ENCODE results near the gene C11orf58. TPM values are rescaled to one million over a fixed set of nuclear protein-coding genes. Genes with fewer than 3 reads are reported as not detected.

C11orf58 gene
- total RNA-seq, 2 experiments from 2014 or later: 114 to 123 TPM

DNA sequence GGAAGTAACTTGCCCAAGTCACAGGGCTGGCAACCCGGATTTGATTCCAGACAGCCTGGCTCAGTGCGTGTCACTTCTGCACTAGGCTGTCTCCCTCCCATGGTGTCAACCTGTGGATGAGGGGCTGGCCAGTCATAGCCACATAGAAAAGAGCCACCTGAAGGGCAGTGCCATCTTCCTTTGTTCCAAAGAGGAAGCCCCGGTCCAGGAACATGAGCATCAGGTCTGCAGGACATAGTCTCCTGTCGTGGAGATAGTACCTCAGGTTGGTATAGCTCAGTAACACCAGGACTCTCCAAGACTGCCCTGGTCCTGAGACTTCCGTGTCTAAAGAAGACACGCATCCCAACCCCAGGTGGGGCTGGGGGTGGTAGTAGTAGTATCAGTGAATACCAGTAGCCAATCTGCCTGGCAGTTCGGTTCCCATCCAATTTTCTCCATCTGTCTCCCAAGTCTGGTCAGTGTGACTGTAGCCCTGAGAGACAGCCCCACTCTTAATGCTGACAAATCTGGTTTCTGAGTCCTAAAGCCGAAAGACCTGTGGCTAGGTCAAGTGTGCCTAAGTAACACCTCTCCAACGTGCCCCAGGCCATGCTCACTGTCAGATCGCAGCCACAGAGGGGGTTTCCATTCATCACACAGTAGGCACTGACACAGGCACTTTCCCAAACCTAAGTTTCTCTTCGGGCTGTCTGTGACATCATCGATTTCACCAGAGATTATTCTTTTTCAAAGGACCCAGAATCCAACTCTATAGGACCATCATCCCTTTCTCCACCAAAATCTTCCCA is 33.1 kb downstream of the C11orf58 start:
- CTCF ChIA-PET: interaction anchor here (1.2 to 2.4 kb wide), 3 partner anchors 13 to 292 kb away, joined by 4 to 9 read pairs (median 6); no protein-coding TSS in a partner anchor

DNA sequence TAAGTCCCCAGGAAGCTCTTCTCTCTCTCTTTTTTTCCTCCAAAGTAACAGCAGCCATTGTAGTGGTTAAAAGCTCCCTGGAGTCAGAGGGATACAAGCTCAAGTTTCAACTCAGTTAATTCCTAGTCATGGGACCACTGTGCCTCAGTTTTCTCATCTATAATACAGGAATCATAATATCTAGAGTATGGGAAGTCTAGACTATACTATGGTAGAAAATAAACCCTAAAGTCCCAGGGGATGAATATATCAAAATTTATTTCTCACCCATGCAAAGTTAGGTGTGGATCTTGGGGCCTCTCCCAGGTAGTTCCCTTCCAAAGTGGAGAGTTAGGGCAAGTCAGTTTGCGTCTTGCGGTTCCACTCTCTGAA is 33.7 kb downstream of the C11orf58 start:
- no peak overlapping the region for H3K27ac Mint-ChIP-seq
- CTCF ChIA-PET: interaction anchor here (1.2 to 2.4 kb wide), 3 partner anchors 12 to 291 kb away, joined by 4 to 9 read pairs (median 6); no protein-coding TSS in a partner anchor
- H3K27me3 Mint-ChIP-seq (ENCODE audit: low read depth): peaks cover 2% of the 10 kb centered on the region
- no peaks in the 10 kb centered on the region for H3K36me3 Mint-ChIP-seq (ENCODE audit: low read depth)
- H3K4me3 Mint-ChIP-seq: no peak overlapping the region
- intact Hi-C loops (cut with micrococcal nuclease): no loop called here
- no peak for DNase-seq
- no peaks in the 10 kb centered on the region for H3K9me3 Mint-ChIP-seq
- no peaks in the 10 kb centered on the region for H3K4me1 Mint-ChIP-seq (ENCODE audit: low read depth)

More for the DNA sequence above, 33.1 kb downstream of the C11orf58 start:
- Mint-ChIP-seq H3K27me3 (ENCODE audit: low read depth) (peaks cover 2% of the 10 kb centered on the region), H3K9me3 (no peaks in the 10 kb centered on the region), H3K27ac (no peak overlapping the region), H3K36me3 (ENCODE audit: low read depth) (no peaks in the 10 kb centered on the region), H3K4me1 (ENCODE audit: low read depth) (no peaks in the 10 kb centered on the region), H3K4me3 (no peak overlapping the region)
- DNase-seq: no peak
- intact Hi-C loops (cut with micrococcal nuclease): no loop called here

DNA sequence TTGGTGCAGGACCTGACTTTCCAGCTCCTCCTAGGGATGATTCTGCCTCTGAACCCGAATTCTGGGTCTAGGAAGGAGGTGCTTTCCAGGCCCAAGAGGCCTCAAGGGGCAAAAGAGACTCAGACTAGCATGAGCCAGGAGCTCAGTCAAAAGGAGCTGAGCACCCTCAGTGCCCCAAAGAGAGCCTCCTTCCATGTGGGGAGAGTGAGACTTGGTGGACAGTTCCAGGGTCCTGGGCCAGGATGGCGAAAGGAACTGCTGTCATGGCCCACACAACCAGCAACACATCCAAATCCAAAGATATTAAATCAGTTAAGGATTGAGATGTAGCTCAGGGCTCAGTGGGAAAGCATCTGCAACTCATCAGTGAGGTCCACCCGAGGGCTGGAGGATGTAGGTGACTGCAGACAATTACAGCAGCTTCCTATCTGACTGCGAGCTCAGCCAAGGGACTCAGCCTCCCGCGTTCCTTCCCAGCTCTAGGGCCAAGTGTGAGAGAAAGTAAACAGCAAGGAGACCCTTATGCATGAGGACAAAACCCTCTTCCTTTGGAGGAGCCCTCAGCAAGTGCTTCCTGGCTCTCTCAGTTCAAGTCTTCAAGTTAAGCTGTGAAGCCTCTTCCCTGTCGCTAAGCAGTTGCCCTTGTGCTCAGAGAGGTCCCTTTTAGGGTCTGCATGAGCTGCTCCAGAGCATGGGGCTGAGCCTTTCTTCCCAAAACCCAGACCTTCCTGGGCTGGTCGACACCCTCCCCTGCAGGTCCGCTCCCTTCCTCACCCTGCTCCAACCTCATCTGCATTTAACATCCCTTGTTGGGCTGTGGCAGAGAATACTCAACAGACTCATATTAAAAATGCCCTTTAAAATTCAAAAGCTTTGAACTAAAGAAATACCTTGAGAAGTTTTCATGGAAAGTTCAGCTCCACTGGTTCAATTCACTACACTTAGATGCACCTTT is 35.8 kb downstream of the C11orf58 start:
- Mint-ChIP-seq H3K4me1 (ENCODE audit: low read depth) (no peaks in the 10 kb centered on the region), H3K4me3 (no peak overlapping the region), H3K9me3 (no peaks in the 10 kb centered on the region), H3K36me3 (ENCODE audit: low read depth) (no peaks in the 10 kb centered on the region), H3K27ac (no peak overlapping the region), H3K27me3 (ENCODE audit: low read depth) (peaks cover 2% of the 10 kb centered on the region)
- intact Hi-C loops (cut with micrococcal nuclease): no loop called here
- CTCF ChIA-PET: interaction anchor here (1.8 kb wide), 1 partner anchor 13 kb away, joined by 8 read pairs; no protein-coding TSS in a partner anchor
- no peak for DNase-seq

DNA sequence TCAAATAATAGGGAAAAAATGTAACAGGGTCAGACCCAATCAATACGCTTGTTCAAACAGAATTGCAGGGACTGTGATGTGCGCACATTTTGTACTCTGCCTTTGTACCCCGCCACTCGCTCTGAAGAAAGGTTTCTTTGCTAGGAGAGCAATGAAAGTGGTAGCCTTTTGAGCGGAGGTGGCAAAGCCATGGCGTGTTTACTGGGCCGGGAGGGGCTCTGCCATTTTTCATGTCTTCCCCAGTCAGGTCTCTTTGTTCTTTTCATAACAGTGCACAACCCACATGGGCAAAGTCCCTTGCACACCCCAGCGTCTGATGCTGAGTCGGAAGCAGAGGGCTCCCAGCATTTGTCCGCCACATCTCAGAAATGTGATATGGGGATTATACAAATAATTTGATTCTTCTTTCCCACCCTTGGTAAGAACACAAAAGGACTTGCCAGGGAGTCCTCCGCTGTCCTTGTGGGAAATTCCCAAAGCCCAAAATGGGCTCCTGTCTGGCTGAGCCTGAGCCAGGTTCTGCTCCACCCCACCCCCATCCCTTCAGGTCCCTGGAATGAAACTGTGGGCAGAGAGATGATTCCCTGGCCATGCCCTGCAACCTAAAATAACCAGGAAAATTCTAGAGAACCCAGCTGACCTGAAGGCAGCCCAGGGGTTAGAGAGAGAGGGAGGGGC is 36.6 kb downstream of the C11orf58 start:
- intact Hi-C loops (cut with micrococcal nuclease): no loop called here
- Mint-ChIP-seq H3K27ac (no peak overlapping the region), H3K9me3 (no peaks in the 10 kb centered on the region), H3K36me3 (ENCODE audit: low read depth) (no peaks in the 10 kb centered on the region), H3K4me3 (no peak overlapping the region), H3K4me1 (ENCODE audit: low read depth) (no peaks in the 10 kb centered on the region), H3K27me3 (ENCODE audit: low read depth) (peaks cover 2% of the 10 kb centered on the region)
- CTCF ChIA-PET: interaction anchor here (1.8 kb wide), 1 partner anchor 13 kb away, joined by 8 read pairs; no protein-coding TSS in a partner anchor
- DNase-seq: no peak

DNA sequence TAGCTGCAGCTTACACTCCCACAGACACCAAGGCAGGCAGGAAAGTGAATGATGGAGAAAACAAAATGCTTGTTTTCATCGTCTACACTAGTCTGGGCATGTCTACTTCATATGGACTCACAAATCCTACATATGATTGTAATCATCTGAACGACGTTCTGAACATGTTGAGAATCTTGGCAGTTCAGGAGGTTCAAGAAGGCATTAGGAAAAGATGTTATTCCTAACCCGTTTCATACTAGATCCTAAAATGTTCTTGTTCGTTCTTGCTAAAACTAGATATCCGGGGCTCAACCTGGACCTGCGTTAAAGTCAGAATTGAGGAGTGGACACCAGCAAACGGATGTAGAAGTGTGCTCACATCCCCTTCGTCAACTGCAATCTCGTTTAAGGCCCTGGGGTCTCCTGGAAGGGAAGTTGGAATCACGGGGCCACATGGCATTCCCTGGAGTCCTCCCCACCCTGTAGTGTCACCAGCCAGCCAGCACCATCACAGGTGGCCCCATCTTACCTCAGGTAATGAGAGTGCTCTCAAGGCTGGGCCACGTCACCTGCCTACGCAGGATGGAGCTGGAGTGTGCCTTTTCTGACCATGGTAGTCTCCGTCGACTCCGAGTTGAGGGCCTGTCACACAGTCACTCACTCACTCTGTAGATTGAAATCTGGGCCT is 37.3 kb downstream of the C11orf58 start:
- H3K9me3 Mint-ChIP-seq: no peaks in the 10 kb centered on the region
- no peaks in the 10 kb centered on the region for H3K36me3 Mint-ChIP-seq (ENCODE audit: low read depth)
- H3K4me1 Mint-ChIP-seq (ENCODE audit: low read depth): no peaks in the 10 kb centered on the region
- no peak overlapping the region for H3K4me3 Mint-ChIP-seq
- H3K27me3 Mint-ChIP-seq (ENCODE audit: low read depth): peaks cover 2% of the 10 kb centered on the region
- CTCF ChIA-PET: no interaction called here
- intact Hi-C loops (cut with micrococcal nuclease): no loop called here
- no peak overlapping the region for H3K27ac Mint-ChIP-seq
- no peak for DNase-seq

DNA sequence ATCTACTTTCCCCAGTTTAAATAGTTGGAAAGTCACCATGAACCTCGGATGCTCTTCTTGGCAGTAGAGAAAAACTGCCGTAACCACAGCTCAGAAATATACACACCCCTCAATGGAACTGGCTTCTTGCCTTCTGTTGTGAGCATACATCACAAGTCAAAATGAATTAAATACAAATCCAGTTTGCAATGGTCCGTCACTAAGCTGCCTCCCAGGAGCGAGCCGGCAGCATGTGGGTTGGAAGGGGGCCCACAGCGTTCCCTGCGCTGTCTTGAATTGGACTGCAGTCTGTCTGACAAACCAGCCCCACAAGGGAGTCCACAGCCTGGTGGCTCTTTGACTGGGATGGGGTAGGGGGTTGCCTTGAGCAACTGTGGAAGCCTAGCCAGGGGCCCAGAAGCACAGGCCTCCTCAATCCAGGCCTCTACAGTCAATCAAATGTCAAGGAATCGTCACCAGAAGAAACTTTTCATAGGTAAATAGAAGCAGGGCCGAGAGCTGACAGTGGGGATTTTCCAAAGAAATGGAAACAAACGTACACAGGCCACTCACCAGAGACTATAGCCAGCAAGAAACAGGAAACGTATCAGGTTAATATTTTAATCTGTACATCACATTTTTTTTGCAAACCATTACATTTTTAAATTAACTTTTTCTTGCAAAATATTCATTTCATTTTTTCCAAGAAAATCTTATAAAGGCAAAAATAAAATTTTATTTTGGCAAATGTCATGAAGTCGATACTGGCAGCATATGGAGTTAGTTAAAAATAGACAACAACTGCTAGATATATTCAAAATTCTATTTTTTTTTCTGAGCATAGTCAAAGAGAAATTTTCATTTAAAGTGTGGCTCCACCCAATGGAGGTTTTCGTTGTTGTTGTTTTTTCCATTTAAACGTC is 38.5 kb downstream of the C11orf58 start:
- no peak overlapping the region for H3K27ac Mint-ChIP-seq
- DNase-seq: no peak
- H3K27me3 Mint-ChIP-seq (ENCODE audit: low read depth): peaks cover 2% of the 10 kb centered on the region
- no peaks in the 10 kb centered on the region for H3K36me3 Mint-ChIP-seq (ENCODE audit: low read depth)
- H3K9me3 Mint-ChIP-seq: no peaks in the 10 kb centered on the region
- CTCF ChIA-PET: no interaction called here
- intact Hi-C loops (cut with micrococcal nuclease): no loop called here
- H3K4me1 Mint-ChIP-seq (ENCODE audit: low read depth): no peaks in the 10 kb centered on the region
- no peak overlapping the region for H3K4me3 Mint-ChIP-seq

DNA sequence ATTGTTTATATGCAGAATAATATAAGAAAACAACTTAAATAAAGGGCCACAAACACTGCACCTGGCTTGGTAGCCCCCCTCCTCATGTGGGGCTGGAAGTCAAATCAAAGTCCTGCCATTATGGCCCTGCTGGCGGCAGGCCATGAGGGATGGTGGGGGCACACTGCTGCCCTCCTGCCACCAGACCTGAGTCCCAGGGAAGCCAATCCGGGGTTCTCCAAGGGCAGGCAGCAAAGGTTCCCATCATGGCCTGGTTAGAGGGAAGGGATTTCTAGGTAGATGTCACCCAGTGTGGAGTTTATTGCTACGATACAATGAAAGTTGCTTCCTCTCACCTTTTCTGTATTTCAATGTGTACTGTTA is 39.1 kb downstream of the C11orf58 start:
- Mint-ChIP-seq H3K27ac (no peak overlapping the region), H3K4me3 (no peak overlapping the region), H3K27me3 (ENCODE audit: low read depth) (peaks cover 2% of the 10 kb centered on the region), H3K4me1 (ENCODE audit: low read depth) (no peaks in the 10 kb centered on the region), H3K9me3 (no peaks in the 10 kb centered on the region), H3K36me3 (ENCODE audit: low read depth) (no peaks in the 10 kb centered on the region)
- DNase-seq: no peak
- CTCF ChIA-PET: interaction anchor here (1.6 kb wide), 1 partner anchor 10 kb away, joined by 4 read pairs; no protein-coding TSS in a partner anchor
- intact Hi-C loops (cut with micrococcal nuclease): no loop called here

DNA sequence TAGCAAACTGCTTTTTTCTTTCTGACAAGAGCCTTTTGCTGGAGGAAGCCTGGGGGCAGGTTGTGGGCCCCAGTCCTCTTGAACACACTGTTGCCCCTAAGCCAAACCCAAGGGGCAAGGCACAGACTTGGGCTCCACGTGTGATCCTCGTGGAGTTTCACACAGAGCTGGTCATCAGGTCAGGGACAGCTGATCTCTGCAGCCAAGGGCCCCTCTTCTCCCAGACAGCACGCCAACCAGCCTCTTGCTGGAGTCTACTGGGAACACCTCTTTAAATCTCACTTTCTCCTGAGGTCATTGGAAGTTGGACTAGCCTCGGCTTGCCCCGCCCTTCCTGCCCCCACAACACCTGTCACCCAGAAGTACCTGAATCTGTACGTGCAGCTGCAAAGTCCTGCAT is 39.8 kb downstream of the C11orf58 start:
- no peaks in the 10 kb centered on the region for H3K36me3 Mint-ChIP-seq (ENCODE audit: low read depth)
- H3K27ac Mint-ChIP-seq: no peak overlapping the region
- H3K9me3 Mint-ChIP-seq: no peaks in the 10 kb centered on the region
- peaks cover 1% of the 10 kb centered on the region for H3K27me3 Mint-ChIP-seq (ENCODE audit: low read depth)
- CTCF ChIA-PET: interaction anchor here (0.5 to 1.6 kb wide), 2 partner anchors 10 to 261 kb away, joined by 4 read pairs; no protein-coding TSS in a partner anchor
- no peak for DNase-seq
- intact Hi-C loops (cut with micrococcal nuclease): no loop called here
- no peaks in the 10 kb centered on the region for H3K4me1 Mint-ChIP-seq (ENCODE audit: low read depth)
- no peak overlapping the region for H3K4me3 Mint-ChIP-seq

DNA sequence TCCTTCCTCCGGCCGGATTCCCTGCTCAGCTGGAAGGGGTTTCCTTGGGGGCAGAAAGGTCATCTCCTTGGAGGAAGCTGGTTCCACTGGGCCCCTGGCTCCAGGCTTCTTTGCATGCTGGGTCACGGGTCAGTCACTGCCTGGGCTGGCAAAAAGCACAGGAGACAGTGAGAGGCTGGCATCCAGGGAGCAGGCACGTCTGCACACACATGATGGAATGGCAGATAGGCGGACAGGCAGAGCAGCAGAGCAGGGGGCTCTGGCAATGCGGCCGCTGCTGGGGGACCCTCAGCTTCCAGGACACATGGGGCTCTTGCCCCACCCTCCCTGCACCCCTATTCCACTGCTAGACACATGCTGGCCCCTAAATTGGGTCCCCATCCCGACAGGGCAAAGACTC is 40.4 kb downstream of the C11orf58 start:
- no peak overlapping the region for H3K4me3 Mint-ChIP-seq
- no peaks in the 10 kb centered on the region for H3K36me3 Mint-ChIP-seq (ENCODE audit: low read depth)
- H3K4me1 Mint-ChIP-seq (ENCODE audit: low read depth): no peaks in the 10 kb centered on the region
- H3K27me3 Mint-ChIP-seq (ENCODE audit: low read depth): no peaks in the 10 kb centered on the region
- no peak overlapping the region for H3K27ac Mint-ChIP-seq
- DNase-seq: no peak
- intact Hi-C loops (cut with micrococcal nuclease): no loop called here
- CTCF ChIA-PET: interaction anchor here (1.6 kb wide), 1 partner anchor 9 kb away, joined by 4 read pairs; no protein-coding TSS in a partner anchor
- H3K9me3 Mint-ChIP-seq: no peaks in the 10 kb centered on the region

DNA sequence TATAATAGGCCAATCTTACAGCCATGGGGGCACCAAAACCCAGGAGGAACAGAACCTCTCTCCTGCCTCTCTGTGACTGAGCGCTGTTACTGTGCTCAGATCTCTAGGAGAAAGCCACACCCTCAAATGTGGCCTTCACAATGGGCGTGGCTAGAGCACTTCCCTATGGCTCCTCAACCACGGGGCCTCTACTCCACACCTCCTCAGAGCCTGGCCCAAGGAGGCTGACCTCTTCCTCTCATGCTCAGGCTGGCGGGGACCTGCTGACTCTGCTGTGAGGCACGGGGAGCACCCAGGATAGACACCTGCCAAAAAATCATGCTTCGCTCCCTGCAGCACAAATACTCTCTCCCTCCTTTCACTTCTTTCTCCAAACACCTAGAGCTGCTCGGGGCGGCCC is 41.0 kb downstream of the C11orf58 start:
- Mint-ChIP-seq H3K36me3 (ENCODE audit: low read depth) (no peaks in the 10 kb centered on the region), H3K4me1 (ENCODE audit: low read depth) (no peaks in the 10 kb centered on the region), H3K27ac (no peak overlapping the region), H3K4me3 (no peak overlapping the region), H3K9me3 (no peaks in the 10 kb centered on the region), H3K27me3 (ENCODE audit: low read depth) (no peaks in the 10 kb centered on the region)
- CTCF ChIA-PET: interaction anchor here (0.6 to 1.6 kb wide), 3 partner anchors 8 to 285 kb away, joined by 4 to 9 read pairs (median 4); no protein-coding TSS in a partner anchor
- no peak for DNase-seq
- intact Hi-C loops (cut with micrococcal nuclease): no loop called here

DNA sequence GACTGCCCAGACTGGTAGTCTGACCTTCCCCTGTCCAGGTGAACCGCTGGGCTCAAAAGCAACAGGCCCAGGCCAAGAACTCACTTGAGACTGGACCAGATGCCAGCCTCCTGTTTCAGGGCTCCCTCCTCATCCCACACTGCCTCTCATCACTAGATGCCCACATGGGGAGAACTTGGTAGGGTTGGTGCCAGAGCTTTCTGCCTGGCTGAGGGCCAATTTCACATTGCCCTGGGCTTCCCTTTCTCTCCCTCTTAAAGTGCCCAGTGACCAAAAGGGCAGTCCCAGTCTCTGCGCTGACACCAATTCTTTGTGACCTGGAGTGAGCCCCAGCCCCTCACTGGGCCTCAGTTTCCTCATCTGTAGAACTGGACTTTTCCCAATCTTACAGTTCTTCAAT is 41.7 kb downstream of the C11orf58 start:
- no peak overlapping the region for H3K27ac Mint-ChIP-seq
- H3K4me3 Mint-ChIP-seq: no peak overlapping the region
- DNase-seq: no peak
- no peaks in the 10 kb centered on the region for H3K36me3 Mint-ChIP-seq (ENCODE audit: low read depth)
- CTCF ChIA-PET: interaction anchor here (0.6 to 1.3 kb wide), 2 partner anchors 284 to 446 kb away, joined by 4 to 6 read pairs; no protein-coding TSS in a partner anchor
- intact Hi-C loops (cut with micrococcal nuclease): no loop called here
- H3K4me1 Mint-ChIP-seq (ENCODE audit: low read depth): no peaks in the 10 kb centered on the region
- no peaks in the 10 kb centered on the region for H3K9me3 Mint-ChIP-seq
- H3K27me3 Mint-ChIP-seq (ENCODE audit: low read depth): no peaks in the 10 kb centered on the region

Data from activated naive CD4-positive, alpha-beta T cell treated with anti-CD3 and anti-CD28 coated beads for 36 hours (primary cell).